SK-N-MC (cell line): ENCODE results near the gene ENTPD1.

Source experiments
- EZH2 ChIP-seq: fragments of 200-600 bp; sonication (generic); IDR thresholded peaks from one replicate; pipeline ENCODE4 v1.6.1; 2017; ENCODE audit warnings: antibody characterized with exemption
- FOXP2 ChIP-seq: optimal IDR thresholded peaks from 2 replicates; pipeline ENCODE3; 2011; ENCODE audit warnings: mild to moderate bottlenecking, moderate library complexity; ENCODE audit not compliant: insufficient read depth; ENCODE audit errors: extremely low read length, control extremely low read depth
- POLR2AphosphoS5 ChIP-seq: IDR thresholded peaks from 2 replicates; pipeline ENCODE4 v1.6.1; 2012; ENCODE audit warnings: mild to moderate bottlenecking, low read depth, low read length, borderline replicate concordance

DNA sequence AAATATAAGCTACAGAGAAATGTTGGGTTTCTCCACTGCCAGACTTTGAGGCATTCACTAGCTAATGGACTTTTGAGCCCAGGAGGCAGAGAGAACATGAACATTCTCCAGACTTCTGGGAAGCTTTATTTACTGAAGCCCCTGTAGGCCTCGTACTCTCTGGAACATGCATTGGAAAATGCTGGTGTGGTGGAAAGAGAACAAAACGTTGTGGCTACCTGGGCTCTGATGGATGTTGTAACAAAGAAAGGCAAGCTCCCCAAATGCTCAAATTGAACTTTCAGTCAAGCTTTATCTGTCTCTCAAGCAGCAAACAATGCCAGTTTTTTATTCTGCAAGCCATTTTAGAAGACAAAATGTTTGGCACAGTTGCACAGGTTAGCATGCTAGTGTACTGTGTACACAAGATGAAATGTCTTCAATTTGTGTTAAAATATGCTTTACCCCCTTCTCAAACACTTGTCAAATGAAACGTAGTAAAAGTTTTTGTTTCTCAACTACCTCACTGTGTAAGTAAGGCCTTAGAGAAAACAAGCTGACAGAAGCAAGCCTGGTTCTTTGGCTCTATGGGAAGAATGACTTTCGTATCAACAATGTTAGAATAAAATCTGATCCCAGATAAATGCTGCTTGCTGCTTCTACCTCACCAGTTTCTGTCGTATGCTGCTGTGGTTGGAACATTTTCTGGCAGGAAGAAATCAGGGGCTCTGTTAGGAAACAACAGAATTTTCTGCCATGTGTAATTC is 80.8 kb downstream of the ENTPD1 start:
- TF ChIP-seq POLR2AphosphoS5: no peak
- TF ChIP-seq EZH2: no peak
- no peak for TF ChIP-seq FOXP2
